ENCODE results near the gene MRPS6. TPM values are rescaled to one million over a fixed set of nuclear protein-coding genes. Genes with fewer than 3 reads are reported as not detected.

The MRPS6 gene
- total RNA-seq, 4 donors from 2014 or later: 20.3 to 29.7 (median 22.7) TPM

- Histone ChIP-seq H3K4me1 (no peaks in the 10 kb centered on the region), H3K27me3 (no peaks in the 10 kb centered on the region), H3K4me3 (no peak overlapping the region), H3K36me3 (no peaks in the 10 kb centered on the region), H3K9me3 (no peaks in the 10 kb centered on the region), H3K27ac (no peak overlapping the region)
- no peak for DNase-seq
- no peak for TF ChIP-seq CTCF (IDR thresholded peaks at IDR 0.05)
- no peak for TF ChIP-seq POLR2A (IDR thresholded peaks at IDR 0.05)
These were observed 39.1 kb downstream of the MRPS6 start for GRCh38 chr21:34112316-34113033.

GRCh38 chr21:34113842-34114241, 40.5 kb downstream of the MRPS6 start:
- no peaks in the 10 kb centered on the region for H3K9me3 ChIP-seq
- no peak overlapping the region for H3K27ac ChIP-seq
- H3K4me3 ChIP-seq: no peak overlapping the region
- no peak for TF ChIP-seq POLR2A (IDR thresholded peaks at IDR 0.05)
- no peak for TF ChIP-seq CTCF (IDR thresholded peaks at IDR 0.05)
- H3K36me3 ChIP-seq: no peaks in the 10 kb centered on the region
- DNase-seq: no peak
- H3K27me3 ChIP-seq: no peaks in the 10 kb centered on the region
- H3K4me1 ChIP-seq: no peaks in the 10 kb centered on the region

- no peak for DNase-seq
- no peaks in the 10 kb centered on the region for H3K36me3 ChIP-seq
- H3K27me3 ChIP-seq: no peaks in the 10 kb centered on the region
- no peaks in the 10 kb centered on the region for H3K4me1 ChIP-seq
- H3K9me3 ChIP-seq: no peaks in the 10 kb centered on the region
- no peak overlapping the region for H3K4me3 ChIP-seq
- no peak overlapping the region for H3K27ac ChIP-seq
- TF ChIP-seq CTCF (IDR thresholded peaks at IDR 0.05) (no peak), POLR2A (IDR thresholded peaks at IDR 0.05) (no peak)
These were observed 41.8 kb downstream of the MRPS6 start for GRCh38 chr21:34115160-34115559.

- Histone ChIP-seq H3K9me3 (no peaks in the 10 kb centered on the region), H3K27ac (peak overlapping the region in 2 of 4 donors; percentile 56 to 60), H3K4me3 (no peak overlapping the region), H3K36me3 (no peaks in the 10 kb centered on the region), H3K4me1 (no peaks in the 10 kb centered on the region), H3K27me3 (no peaks in the 10 kb centered on the region)
- DNase-seq: no peak
- TF ChIP-seq CTCF (IDR thresholded peaks at IDR 0.05) (no peak), POLR2A (IDR thresholded peaks at IDR 0.05) (no peak)
These were observed 43.2 kb downstream of the MRPS6 start for GRCh38 chr21:34116569-34116968.

GRCh38 chr21:34120867-34121266, 47.5 kb downstream of the MRPS6 start:
- Histone ChIP-seq H3K4me1 (no peaks in the 10 kb centered on the region), H3K4me3 (no peak overlapping the region), H3K27ac (no peak overlapping the region), H3K36me3 (no peaks in the 10 kb centered on the region), H3K9me3 (no peaks in the 10 kb centered on the region), H3K27me3 (no peaks in the 10 kb centered on the region)
- TF ChIP-seq POLR2A (IDR thresholded peaks at IDR 0.05): no peak
- TF ChIP-seq CTCF (IDR thresholded peaks at IDR 0.05): no peak
- DNase-seq: no peak

Measured in Peyer's patch (tissue), 4 donors.